BLaER1 (cell line): ENCODE results near the gene DIP2C.
A peak's percentile ranks its signal among the peaks of the same experiment; 100 is the strongest.

Experiments
- H3K27ac ChIP-seq: shearing (Covaris generic); formaldehyde crosslinking; 2 replicates; pipeline ENCODE4 v1.8.1; 2022
- H3K27me3 ChIP-seq: shearing (Covaris generic); formaldehyde crosslinking; 2 replicates; pipeline ENCODE4 v1.8.1; 2022
- H3K36me3 ChIP-seq: shearing (Covaris generic); formaldehyde crosslinking; 2 replicates; pipeline ENCODE4 v1.8.1; 2022
- H3K4me1 ChIP-seq: shearing (Covaris generic); formaldehyde crosslinking; 2 replicates; pipeline ENCODE4 v1.8.1; 2022
- H3K4me2 ChIP-seq: shearing (Covaris generic); formaldehyde crosslinking; 2 replicates; pipeline ENCODE4 v1.8.1; 2022
- H3K4me3 ChIP-seq: shearing (Covaris generic); formaldehyde crosslinking; 2 replicates; pipeline ENCODE4 v1.8.1; 2022
- H3K9ac ChIP-seq: shearing (Covaris generic); formaldehyde crosslinking; 2 replicates; pipeline ENCODE4 v1.8.1; 2022
- H3K9me3 ChIP-seq: shearing (Covaris generic); formaldehyde crosslinking; 2 replicates; pipeline ENCODE4 v1.8.1; 2022
- H4K20me1 ChIP-seq: shearing (Covaris generic); formaldehyde crosslinking; 2 replicates; pipeline ENCODE4 v1.8.1; 2022
- Cebpa-rat ChIP-seq: shearing (Covaris generic); IDR thresholded peaks from 2 replicates; pipeline ENCODE4 v1.8.1; 2022

Gene DIP2C

GRCh38 chr10:528173-529165 is 161.0 kb downstream of the DIP2C start:
- TF ChIP-seq Cebpa-rat: no peak
- peak overlapping the region; percentile 16; the same call in 1 of the 2 replicates for H3K4me2 ChIP-seq
- no peak overlapping the region for H3K27ac ChIP-seq
- no peak overlapping the region for H3K9ac ChIP-seq
- no peaks in the 10 kb centered on the region for H3K27me3 ChIP-seq
- H3K36me3 ChIP-seq: no peaks in the 10 kb centered on the region
- peaks cover 100% of the 10 kb centered on the region for H4K20me1 ChIP-seq
- no peak overlapping the region for H3K4me3 ChIP-seq
- H3K9me3 ChIP-seq: no peaks in the 10 kb centered on the region
- H3K4me1 ChIP-seq: peaks cover 47% of the 10 kb centered on the region

- Histone ChIP-seq H3K9ac (no peak overlapping the region), H4K20me1 (peaks cover 100% of the 10 kb centered on the region), H3K4me1 (peaks cover 41% of the 10 kb centered on the region), H3K36me3 (no peaks in the 10 kb centered on the region), H3K4me3 (no peak overlapping the region), H3K4me2 (no peak overlapping the region), H3K27me3 (no peaks in the 10 kb centered on the region; the same call in 1 of the 2 replicates), H3K9me3 (no peaks in the 10 kb centered on the region), H3K27ac (no peak overlapping the region)
- TF ChIP-seq Cebpa-rat: no peak
Measured at GRCh38 chr10:527416-527815, 162.1 kb downstream of the DIP2C start.

GRCh38 chr10:526651-527312 is 162.7 kb downstream of the DIP2C start:
- no peaks in the 10 kb centered on the region for H3K9me3 ChIP-seq
- H3K4me1 ChIP-seq: peaks cover 41% of the 10 kb centered on the region
- no peak overlapping the region for H3K9ac ChIP-seq
- no peaks in the 10 kb centered on the region for H3K36me3 ChIP-seq
- H4K20me1 ChIP-seq: peaks cover 100% of the 10 kb centered on the region
- TF ChIP-seq Cebpa-rat: no peak
- H3K4me3 ChIP-seq: no peak overlapping the region
- H3K27ac ChIP-seq: no peak overlapping the region
- H3K27me3 ChIP-seq: no peaks in the 10 kb centered on the region; the same call in 1 of the 2 replicates
- H3K4me2 ChIP-seq: no peak overlapping the region

GRCh38 chr10:525565-526315 is 163.7 kb downstream of the DIP2C start:
- H3K4me3 ChIP-seq: no peak overlapping the region
- no peak overlapping the region for H3K27ac ChIP-seq
- no peaks in the 10 kb centered on the region for H3K36me3 ChIP-seq
- H3K4me1 ChIP-seq: peaks cover 40% of the 10 kb centered on the region
- no peaks in the 10 kb centered on the region; the same call in 1 of the 2 replicates for H3K27me3 ChIP-seq
- H4K20me1 ChIP-seq: peaks cover 100% of the 10 kb centered on the region
- H3K4me2 ChIP-seq: no peak overlapping the region
- TF ChIP-seq Cebpa-rat: no peak
- no peaks in the 10 kb centered on the region for H3K9me3 ChIP-seq
- no peak overlapping the region for H3K9ac ChIP-seq

GRCh38 chr10:523925-524324 is 165.5 kb downstream of the DIP2C start:
- H3K9me3 ChIP-seq: no peaks in the 10 kb centered on the region
- no peak overlapping the region for H3K9ac ChIP-seq
- TF ChIP-seq Cebpa-rat: no peak
- no peak overlapping the region for H3K4me3 ChIP-seq
- H3K4me1 ChIP-seq: peaks cover 42% of the 10 kb centered on the region
- no peak overlapping the region for H3K27ac ChIP-seq
- peaks cover 13% of the 10 kb centered on the region; the same call in 1 of the 2 replicates for H3K36me3 ChIP-seq
- H3K27me3 ChIP-seq: no peaks in the 10 kb centered on the region; the same call in 1 of the 2 replicates
- peak overlapping the region; percentile 18; the same call in 1 of the 2 replicates for H3K4me2 ChIP-seq
- peaks cover 100% of the 10 kb centered on the region for H4K20me1 ChIP-seq

GRCh38 chr10:522350-522749 is 167.1 kb downstream of the DIP2C start:
- Histone ChIP-seq H3K4me2 (peak overlapping the region; percentile 60; the same call in 1 of the 2 replicates), H3K9ac (no peak overlapping the region), H3K36me3 (peaks cover 18% of the 10 kb centered on the region; the same call in 1 of the 2 replicates), H3K9me3 (no peaks in the 10 kb centered on the region), H3K27me3 (no peaks in the 10 kb centered on the region; the same call in 1 of the 2 replicates), H3K27ac (no peak overlapping the region), H4K20me1 (peaks cover 100% of the 10 kb centered on the region), H3K4me1 (peaks cover 47% of the 10 kb centered on the region), H3K4me3 (no peak overlapping the region)
- no peak for TF ChIP-seq Cebpa-rat

GRCh38 chr10:521261-522250 is 167.9 kb downstream of the DIP2C start:
- Histone ChIP-seq H3K27me3 (no peaks in the 10 kb centered on the region; the same call in 1 of the 2 replicates), H4K20me1 (peaks cover 99% of the 10 kb centered on the region), H3K9me3 (no peaks in the 10 kb centered on the region), H3K27ac (no peak overlapping the region), H3K4me2 (peak overlapping the region; percentile 60), H3K4me3 (no peak overlapping the region), H3K4me1 (peaks cover 53% of the 10 kb centered on the region), H3K36me3 (peaks cover 18% of the 10 kb centered on the region; the same call in 1 of the 2 replicates), H3K9ac (no peak overlapping the region)
- TF ChIP-seq Cebpa-rat: no peak

- Histone ChIP-seq H3K27ac (no peak overlapping the region), H3K4me2 (no peak overlapping the region), H3K4me3 (no peak overlapping the region), H4K20me1 (peaks cover 95% of the 10 kb centered on the region), H3K9me3 (no peaks in the 10 kb centered on the region), H3K27me3 (no peaks in the 10 kb centered on the region; the same call in 1 of the 2 replicates), H3K36me3 (peaks cover 18% of the 10 kb centered on the region; the same call in 1 of the 2 replicates), H3K9ac (no peak overlapping the region), H3K4me1 (peaks cover 60% of the 10 kb centered on the region)
- TF ChIP-seq Cebpa-rat: no peak
Measured at GRCh38 chr10:520402-520787, 169.1 kb downstream of the DIP2C start.
